GM23248 (cell line): ENCODE results near the gene TAS2R42. TPM values are rescaled to one million over a fixed set of nuclear protein-coding genes. Genes with fewer than 3 reads are reported as not detected.

Experiments used
- DNase-seq: peaks from one replicate; pipeline ENCODE4 v3.0.0-alpha.2; 2015
- H2AFZ ChIP-seq: fragments of 200-600 bp; sonication (generic); 2 replicates; pipeline ENCODE4 v1.6.1; 2016; ENCODE audit warnings: antibody characterized with exemption
- H3F3A ChIP-seq: fragments of 200-600 bp; sonication (generic); 2 replicates; pipeline ENCODE4 v1.6.1; 2016; ENCODE audit warnings: mild to moderate bottlenecking, antibody characterized with exemption, mixed run types; ENCODE audit not compliant: insufficient read depth
- H3K27ac ChIP-seq: fragments of 200-600 bp; sonication (generic); 2 replicates; pipeline ENCODE4 v1.5.1; 2016; ENCODE audit warnings: mild to moderate bottlenecking
- H3K27me3 ChIP-seq: fragments of 200-600 bp; sonication (generic); replicated peaks from 2 replicates; pipeline ENCODE4 v1.6.1; 2016; ENCODE audit warnings: mild to moderate bottlenecking; ENCODE audit not compliant: insufficient read depth
- H3K36me3 ChIP-seq: fragments of 200-600 bp; sonication (generic); 2 replicates; pipeline ENCODE4 v1.6.1; 2016; ENCODE audit warnings: low read depth, mild to moderate bottlenecking
- H3K4me1 ChIP-seq: fragments of 200-600 bp; sonication (generic); 2 replicates; pipeline ENCODE4 v1.6.1; 2016; ENCODE audit warnings: mild to moderate bottlenecking; ENCODE audit not compliant: insufficient read depth
- H3K4me2 ChIP-seq: fragments of 200-600 bp; sonication (generic); one replicate; pipeline ENCODE4 v1.6.1; 2016; ENCODE audit warnings: mild to moderate bottlenecking; ENCODE audit not compliant: unreplicated experiment
- H3K4me3 ChIP-seq: fragments of 200-600 bp; sonication (generic); 2 replicates; pipeline ENCODE4 v1.5.1; 2016; ENCODE audit warnings: mild to moderate bottlenecking
- H3K79me2 ChIP-seq: fragments of 200-600 bp; sonication (generic); 2 replicates; pipeline ENCODE4 v1.6.1; 2016; ENCODE audit warnings: mild to moderate bottlenecking; ENCODE audit not compliant: insufficient read depth
- H3K9ac ChIP-seq: fragments of 200-600 bp; sonication (generic); 2 replicates; pipeline ENCODE4 v1.6.1; 2016; ENCODE audit warnings: mild to moderate bottlenecking
- H3K9me2 ChIP-seq: fragments of 200-600 bp; sonication (generic); 2 replicates; pipeline ENCODE4 v1.6.1; 2016; ENCODE audit warnings: mixed run types, mild to moderate bottlenecking, moderate library complexity; ENCODE audit not compliant: insufficient read depth
- H3K9me3 ChIP-seq: fragments of 200-600 bp; sonication (generic); one replicate; pipeline ENCODE4 v1.6.1; 2017; ENCODE audit warnings: low read depth
- H4K20me1 ChIP-seq: fragments of 200-600 bp; sonication (generic); 2 replicates; pipeline ENCODE4 v1.6.0; 2016; ENCODE audit not compliant: insufficient read depth
- EZH2 ChIP-seq: fragments of 200-600 bp; sonication (generic); IDR thresholded peaks from 2 replicates; pipeline ENCODE4 v1.6.1; 2018; ENCODE audit warnings: antibody characterized with exemption, mild to moderate bottlenecking; ENCODE audit not compliant: insufficient read depth, poor library complexity, severe bottlenecking
- EZH2phosphoT487 ChIP-seq: fragments of 200-600 bp; sonication (generic); IDR thresholded peaks from 2 replicates; pipeline ENCODE4 v1.6.1; 2018; ENCODE audit warnings: antibody characterized with exemption, moderate library complexity, mild to moderate bottlenecking, low read depth; ENCODE audit not compliant: insufficient read depth
- WGBS, 2 experiments: methylation state at CpG; one replicate each; pipeline ENCODE4 v1.1.6; 2015 to 2017; ENCODE audit warnings: low lambda C conversion rate in 2 of 2, low coverage in 1 of 2; ENCODE audit errors: missing lambda C conversion rate in 2 of 2; 5-methylcytosine and 5-hydroxymethylcytosine counted together
- in situ Hi-C: fragments of 300-500 bp; cut with MboI; formaldehyde crosslinking; loops from 2 replicates; pipeline ENCODE4 v1.15.0; 2020
- polyA plus RNA-seq: library from polyadenylated mRNA; unstranded; fragments of >200 nt; fragmentation: Nextera tagmentation; extraction: Ambion mirVana; gene quantifications from 2 replicates; pipeline ENCODE4 v1.2.1, GENCODE V29; 2016
- total RNA-seq: library from RNA; depleted of rRNA; stranded (reverse); fragments of >200 nt; shearing (Covaris generic); gene quantifications from 2 replicates; pipeline ENCODE4 v1.2.3, GENCODE V29; 2014

The TAS2R42 gene
- total and polyA plus RNA-seq, 2 experiments from 2014 or later, result not detected

DNA sequence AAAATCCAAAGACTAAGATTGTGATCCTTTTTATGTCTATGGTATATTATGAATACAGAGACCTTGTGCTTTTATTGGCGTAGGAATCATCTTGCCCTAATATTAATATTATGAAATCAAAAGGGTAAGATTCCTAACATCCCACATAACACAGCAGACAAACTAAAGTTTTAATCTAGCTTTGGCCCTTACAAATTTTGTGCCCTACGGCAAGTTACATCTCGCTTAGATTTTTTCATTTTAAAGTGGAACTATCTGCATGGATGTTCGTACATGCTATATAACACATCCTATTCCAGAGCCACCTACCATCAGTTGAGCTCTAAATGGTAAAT lies 16.0 kb downstream of the TAS2R42 start:
- H4K20me1 ChIP-seq, result no peaks in the 10 kb centered on the region; the same call in 1 of the 2 replicates
- H3K9ac ChIP-seq, result peak overlapping the region; percentile 89
- no peak for DNase-seq
- peak overlapping the region; percentile 97 for H3K4me2 ChIP-seq
- H3F3A ChIP-seq, result peaks cover 8% of the 10 kb centered on the region; the same call in 1 of the 2 replicates
- H3K79me2 ChIP-seq, result peaks cover 93% of the 10 kb centered on the region
- TF ChIP-seq EZH2 (no peak), EZH2phosphoT487 (no peak)
- in situ Hi-C loops, result no loop called here
- H2AFZ ChIP-seq, result peak overlapping the region; percentile 96
- H3K4me3 ChIP-seq, result peak overlapping the region; percentile 88
- no peaks in the 10 kb centered on the region for H3K36me3 ChIP-seq
- no peaks in the 10 kb centered on the region for H3K9me2 ChIP-seq
- peaks cover 20% of the 10 kb centered on the region for H3K4me1 ChIP-seq
- no peaks in the 10 kb centered on the region for H3K27me3 ChIP-seq
- H3K27ac ChIP-seq, result peak overlapping the region; percentile 83
- H3K9me3 ChIP-seq, result no peaks in the 10 kb centered on the region
- WGBS, 2 experiments, result 1 to 2% methylated on average over 4 of the region's 4 CpGs

- Histone ChIP-seq H4K20me1 (no peaks in the 10 kb centered on the region; the same call in 1 of the 2 replicates), H3K79me2 (peaks cover 98% of the 10 kb centered on the region), H3K27me3 (no peaks in the 10 kb centered on the region), H3K9ac (no peak overlapping the region), H3K27ac (no peak overlapping the region), H3F3A (no peaks in the 10 kb centered on the region), H3K9me2 (no peaks in the 10 kb centered on the region), H3K4me2 (no peak overlapping the region), H3K4me3 (no peak overlapping the region), H3K9me3 (no peaks in the 10 kb centered on the region), H3K4me1 (peaks cover 11% of the 10 kb centered on the region; the same call in 1 of the 2 replicates), H2AFZ (no peak overlapping the region), H3K36me3 (no peaks in the 10 kb centered on the region)
- no peak for TF ChIP-seq EZH2
- TF ChIP-seq EZH2phosphoT487, result no peak
- in situ Hi-C loops, result no loop called here
- DNase-seq, result no peak
Measured at GRCh38 chr12:11166300-11166699, 20.4 kb downstream of the TAS2R42 start.

GRCh38 chr12:11164384-11164783 lies 22.4 kb downstream of the TAS2R42 start:
- Histone ChIP-seq H3K9me2 (no peaks in the 10 kb centered on the region), H3K27ac (no peak overlapping the region), H3K79me2 (peaks cover 100% of the 10 kb centered on the region), H3K4me2 (no peak overlapping the region), H3F3A (no peaks in the 10 kb centered on the region), H2AFZ (no peak overlapping the region), H3K4me1 (0 out of 2 replicates have a peak, but pooled peaks cover 4% of the 10 kb centered on the region), H3K9me3 (no peaks in the 10 kb centered on the region), H3K9ac (no peak overlapping the region), H4K20me1 (no peaks in the 10 kb centered on the region; the same call in 1 of the 2 replicates), H3K27me3 (no peaks in the 10 kb centered on the region), H3K36me3 (no peaks in the 10 kb centered on the region), H3K4me3 (no peak overlapping the region)
- in situ Hi-C loops, result no loop called here
- TF ChIP-seq EZH2phosphoT487, result no peak
- no peak for TF ChIP-seq EZH2
- no peak for DNase-seq

GRCh38 chr12:11162502-11162901 lies 24.2 kb downstream of the TAS2R42 start:
- H3F3A ChIP-seq, result no peaks in the 10 kb centered on the region
- no peak overlapping the region for H3K4me2 ChIP-seq
- peaks cover 100% of the 10 kb centered on the region for H3K79me2 ChIP-seq
- H3K27ac ChIP-seq, result no peak overlapping the region
- WGBS, 2 experiments, result 96 to 97% methylated on average over 1 of the region's 1 CpG
- DNase-seq, result peak; percentile 4
- no peak overlapping the region for H2AFZ ChIP-seq
- in situ Hi-C loops, result no loop called here
- no peaks in the 10 kb centered on the region for H3K4me1 ChIP-seq
- H3K9ac ChIP-seq, result no peak overlapping the region
- H3K9me3 ChIP-seq, result no peaks in the 10 kb centered on the region
- H3K27me3 ChIP-seq, result no peaks in the 10 kb centered on the region
- no peaks in the 10 kb centered on the region for H3K36me3 ChIP-seq
- H3K4me3 ChIP-seq, result no peak overlapping the region
- H4K20me1 ChIP-seq, result no peaks in the 10 kb centered on the region
- H3K9me2 ChIP-seq, result no peaks in the 10 kb centered on the region
- no peak for TF ChIP-seq EZH2phosphoT487

GRCh38 chr12:11158885-11159444 lies 27.8 kb downstream of the TAS2R42 start:
- no peak overlapping the region for H3K27ac ChIP-seq
- H3K9ac ChIP-seq, result no peak overlapping the region
- no peaks in the 10 kb centered on the region for H3K36me3 ChIP-seq
- no peaks in the 10 kb centered on the region for H3K9me2 ChIP-seq
- in situ Hi-C loops, result no loop called here
- WGBS, 2 experiments, result 57 to 61% methylated on average over 5 of the region's 5 CpGs
- TF ChIP-seq EZH2 (no peak), EZH2phosphoT487 (no peak)
- no peaks in the 10 kb centered on the region for H3K27me3 ChIP-seq
- no peaks in the 10 kb centered on the region for H3K4me1 ChIP-seq
- H3K4me2 ChIP-seq, result no peak overlapping the region
- no peak overlapping the region for H3K4me3 ChIP-seq
- H3F3A ChIP-seq, result 0 out of 2 replicates have a peak, but pooled peaks cover 3% of the 10 kb centered on the region
- H2AFZ ChIP-seq, result no peak overlapping the region
- no peaks in the 10 kb centered on the region for H3K9me3 ChIP-seq
- no peaks in the 10 kb centered on the region for H4K20me1 ChIP-seq
- H3K79me2 ChIP-seq, result peaks cover 100% of the 10 kb centered on the region
- no peak for DNase-seq
